Upper lobe of right lung (tissue), 1 donor: ENCODE measurements around the gene ELF2. TPM values are rescaled to one million over a fixed set of nuclear protein-coding genes. Genes with fewer than 3 reads are reported as not detected.
A peak's percentile ranks its signal among the peaks of the same experiment; 100 is the strongest.
"Not testable (repeated sequence)": the region's sequence is repeated elsewhere in the genome, so short reads cannot be mapped to it uniquely, and the experiment has no call there.

Experiments
- ATAC-seq: fragments of 200-7000 bp; cut with Tn5 transposase; one replicate; pipeline ENCODE4 v1.9.1; 2020; ENCODE audit warnings: mild to moderate bottlenecking, moderate library complexity
- DNase-seq: peaks from one replicate; pipeline ENCODE4 v3.0.0-alpha.2; 2020
- H3K27ac ChIP-seq: fragments of 200-600 bp; one replicate; pipeline ENCODE4 v1.8.0; 2022
- H3K27me3 ChIP-seq: fragments of 200-600 bp; one replicate; pipeline ENCODE4 v1.8.0; 2022; ENCODE audit warnings: mild to moderate bottlenecking
- H3K36me3 ChIP-seq: fragments of 200-600 bp; one replicate; pipeline ENCODE4 v1.8.0; 2022
- H3K4me1 ChIP-seq: fragments of 200-600 bp; one replicate; pipeline ENCODE4 v1.8.0; 2022
- H3K4me3 ChIP-seq: fragments of 200-600 bp; one replicate; pipeline ENCODE4 v1.8.0; 2022; ENCODE audit warnings: mild to moderate bottlenecking
- H3K9me3 ChIP-seq: fragments of 200-600 bp; one replicate; pipeline ENCODE4 v1.8.0; 2022
- CTCF ChIP-seq: fragments of 200-600 bp; IDR thresholded peaks from one replicate; pipeline ENCODE4 v1.8.0; 2022; ENCODE audit warnings: antibody characterized with exemption
- intact Hi-C: fragments of 100-400 bp; cut with DNase I; formaldehyde crosslinking; loops from one replicate; pipeline ENCODE4 v1.11.0; 2022
- total RNA-seq: library from RNA; stranded (reverse); fragmentation: NEBNext Ultra II Directional; extraction: Animal tissue kit (Norgen Biotek cat#: 25700); gene quantifications from one replicate; pipeline ENCODE4 v1.2.1, GENCODE V29; 2021
- donor health status: DM: no; HTN: yes; CAD: no; lungs with severe emphysema.

The ELF2 gene
- total RNA-seq, 1 donor from 2014 or later = 48.2 TPM

DNA sequence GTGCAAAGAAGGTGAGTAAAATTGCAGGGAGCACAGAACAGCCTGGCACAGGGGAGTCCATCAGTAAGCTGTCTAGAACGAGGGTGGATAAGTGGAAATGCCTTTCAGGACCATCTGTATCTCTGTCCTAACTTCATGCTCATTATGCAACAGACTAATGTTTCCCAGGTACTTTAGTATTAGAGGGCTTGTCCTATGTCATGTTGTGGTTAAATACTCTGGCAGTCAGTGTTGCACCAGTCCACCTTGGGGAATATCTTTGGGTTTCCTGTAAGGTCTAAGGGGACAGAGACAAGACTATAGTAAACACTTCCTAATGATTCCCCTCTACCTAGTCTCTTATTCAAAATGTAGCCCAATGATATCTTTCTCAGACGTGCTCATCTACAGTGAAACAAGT is 140.1 kb downstream of the ELF2 start:
- ATAC-seq = no peak
- intact Hi-C loops = no loop called here
- no peak for TF ChIP-seq CTCF

GRCh38 chr4:139035650-139036049 is 141.4 kb downstream of the ELF2 start:
- no peak for TF ChIP-seq CTCF
- Histone ChIP-seq H3K36me3 (peaks cover 5% of the 10 kb centered on the region), H3K27me3 (no peaks in the 10 kb centered on the region), H3K9me3 (no peaks in the 10 kb centered on the region), H3K27ac (no peak overlapping the region), H3K4me1 (no peaks in the 10 kb centered on the region), H3K4me3 (no peak overlapping the region)
- intact Hi-C loops = no loop called here
- no peak for DNase-seq
- ATAC-seq = no peak

More for the DNA sequence above, 140.1 kb downstream of the ELF2 start:
- Histone ChIP-seq H3K36me3 (peaks cover 5% of the 10 kb centered on the region), H3K27me3 (no peaks in the 10 kb centered on the region), H3K4me1 (no peaks in the 10 kb centered on the region), H3K4me3 (no peak overlapping the region), H3K9me3 (no peaks in the 10 kb centered on the region), H3K27ac (no peak overlapping the region)
- no peak for DNase-seq

GRCh38 chr4:139030614-139031235 is 146.3 kb downstream of the ELF2 start:
- H3K36me3 ChIP-seq = no peaks in the 10 kb centered on the region
- DNase-seq = no peak
- H3K4me1 ChIP-seq = no peaks in the 10 kb centered on the region
- no peak overlapping the region for H3K27ac ChIP-seq
- intact Hi-C loops = no loop called here
- TF ChIP-seq CTCF = peak; percentile 82
- peak; percentile 93 for ATAC-seq
- no peaks in the 10 kb centered on the region for H3K9me3 ChIP-seq
- no peak overlapping the region for H3K4me3 ChIP-seq
- H3K27me3 ChIP-seq = no peaks in the 10 kb centered on the region

GRCh38 chr4:139029866-139030363 is 147.1 kb downstream of the ELF2 start:
- H3K4me1 ChIP-seq, H3K9me3 ChIP-seq, H3K4me3 ChIP-seq, DNase-seq, H3K27ac ChIP-seq, H3K27me3 ChIP-seq, ATAC-seq, H3K36me3 ChIP-seq, intact Hi-C loops: not testable (repeated sequence)

GRCh38 chr4:139028191-139028661 is 148.8 kb downstream of the ELF2 start:
- no peaks in the 10 kb centered on the region for H3K9me3 ChIP-seq
- ATAC-seq = peak; percentile 47
- no peak overlapping the region for H3K27ac ChIP-seq
- no peaks in the 10 kb centered on the region for H3K27me3 ChIP-seq
- TF ChIP-seq CTCF = no peak
- H3K4me1 ChIP-seq = no peaks in the 10 kb centered on the region
- H3K36me3 ChIP-seq = no peaks in the 10 kb centered on the region
- H3K4me3 ChIP-seq = no peak overlapping the region
- DNase-seq = no peak
- intact Hi-C loops = no loop called here

GRCh38 chr4:139027776-139028175 is 149.2 kb downstream of the ELF2 start:
- Histone ChIP-seq H3K27me3 (no peaks in the 10 kb centered on the region), H3K9me3 (no peaks in the 10 kb centered on the region), H3K36me3 (no peaks in the 10 kb centered on the region), H3K4me3 (no peak overlapping the region), H3K27ac (no peak overlapping the region), H3K4me1 (no peaks in the 10 kb centered on the region)
- intact Hi-C loops = no loop called here
- ATAC-seq (no peak), DNase-seq (no peak)
- no peak for TF ChIP-seq CTCF
